Head of caudate nucleus (tissue), 42 donors: ENCODE measurements around the gene MAST3.

Source experiments
- DNase-seq, 42 donors: peaks; one replicate each; pipeline versions ENCODE4 v3.0.0 to v3.0.0-alpha.2; 2020 to 2021; ENCODE audit warnings: mixed read lengths in 7 of 42
- intact Hi-C: fragments of 100-400 bp; cut with DNase I; formaldehyde crosslinking; loops from one replicate; pipeline ENCODE4 v1.15.0; 2022

The MAST3 gene

DNA sequence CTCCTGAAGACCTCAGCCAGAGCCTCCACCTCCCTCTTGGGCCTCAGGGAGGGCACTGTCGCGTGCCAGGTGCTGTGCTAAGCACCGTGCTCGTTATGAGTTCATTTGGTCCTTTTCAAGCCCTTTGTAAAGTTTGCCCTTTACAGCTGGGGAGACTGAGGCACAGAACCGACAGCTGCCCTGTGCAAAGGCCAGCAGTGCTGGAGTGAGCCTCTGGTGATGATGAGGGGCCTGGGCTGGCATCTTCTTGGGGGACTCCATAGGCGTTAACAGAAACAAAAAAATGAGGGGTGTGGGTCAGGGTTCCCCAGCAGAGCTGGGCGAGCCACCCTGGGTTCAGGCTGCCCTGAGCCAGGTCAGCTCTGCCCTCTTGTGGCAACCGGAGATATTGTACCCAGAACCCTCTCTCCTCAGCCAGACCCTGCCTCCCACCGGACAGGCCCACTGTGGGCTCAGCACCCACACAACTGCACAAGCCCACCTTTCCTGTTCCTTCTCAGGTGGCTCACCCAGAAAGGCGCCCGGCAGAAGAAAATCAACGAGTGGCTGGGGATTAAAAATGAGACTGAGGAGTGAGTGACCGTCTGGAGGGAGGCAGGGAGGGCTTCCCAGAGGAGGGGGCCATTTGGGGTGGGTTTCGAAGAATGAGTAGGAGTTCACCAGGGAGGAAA is 70.5 kb downstream of the MAST3 start:
- intact Hi-C loops: no loop called here
- DNase-seq: peak in 29 of 42 donors; percentile 37 to 83 (median 63)

DNA sequence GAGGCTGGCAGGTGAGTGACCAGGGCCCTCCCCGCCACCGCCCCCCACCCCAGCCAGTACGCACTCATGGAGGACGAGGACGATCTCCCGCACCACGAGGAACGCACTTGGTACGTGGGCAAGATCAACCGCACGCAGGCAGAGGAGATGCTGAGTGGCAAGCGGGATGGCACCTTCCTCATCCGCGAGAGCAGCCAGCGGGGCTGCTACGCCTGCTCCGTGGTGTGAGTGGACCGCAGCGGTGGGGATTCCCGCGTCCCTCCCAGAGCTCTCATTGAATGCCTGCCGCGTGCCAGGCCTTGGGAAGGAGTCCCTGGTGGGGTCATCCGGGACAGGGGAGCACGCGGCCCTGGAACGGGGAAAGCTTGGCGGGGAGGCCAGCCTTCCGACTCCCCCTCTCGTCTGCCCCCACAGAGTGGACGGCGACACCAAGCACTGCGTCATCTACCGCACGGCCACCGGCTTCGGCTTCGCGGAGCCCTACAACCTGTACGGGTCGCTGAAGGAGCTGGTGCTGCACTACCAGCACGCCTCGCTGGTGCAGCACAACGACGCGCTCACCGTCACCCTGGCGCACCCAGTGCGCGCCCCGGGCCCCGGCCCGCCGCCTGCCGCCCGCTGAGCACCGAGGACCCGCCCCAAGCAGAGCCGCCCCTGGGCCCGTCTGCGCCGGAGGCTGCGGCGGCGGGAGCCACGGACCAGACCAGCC is 71.2 kb downstream of the MAST3 start:
- no peak for DNase-seq
- intact Hi-C loops: no loop called here

- DNase-seq: peak in 5 of 42 donors; percentile 15 to 58 (median 37)
- intact Hi-C loops: no loop called here
Observed at GRCh38 chr19:18170714-18171255, 73.2 kb downstream of the MAST3 start.

GRCh38 chr19:18171605-18172327 is 74.2 kb downstream of the MAST3 start:
- DNase-seq: no peak

GRCh38 chr19:18172331-18173053 is 74.9 kb downstream of the MAST3 start:
- no peak for DNase-seq
- intact Hi-C loops: no loop called here

More at GRCh38 chr19:18171605-18172327, 74.2 kb downstream of the MAST3 start:
- intact Hi-C loops: no loop called here

GRCh38 chr19:18173054-18173571 is 75.5 kb downstream of the MAST3 start:
- intact Hi-C loops: no loop called here
- peak in 6 of 42 donors; percentile 35 to 70 (median 49) for DNase-seq

DNA sequence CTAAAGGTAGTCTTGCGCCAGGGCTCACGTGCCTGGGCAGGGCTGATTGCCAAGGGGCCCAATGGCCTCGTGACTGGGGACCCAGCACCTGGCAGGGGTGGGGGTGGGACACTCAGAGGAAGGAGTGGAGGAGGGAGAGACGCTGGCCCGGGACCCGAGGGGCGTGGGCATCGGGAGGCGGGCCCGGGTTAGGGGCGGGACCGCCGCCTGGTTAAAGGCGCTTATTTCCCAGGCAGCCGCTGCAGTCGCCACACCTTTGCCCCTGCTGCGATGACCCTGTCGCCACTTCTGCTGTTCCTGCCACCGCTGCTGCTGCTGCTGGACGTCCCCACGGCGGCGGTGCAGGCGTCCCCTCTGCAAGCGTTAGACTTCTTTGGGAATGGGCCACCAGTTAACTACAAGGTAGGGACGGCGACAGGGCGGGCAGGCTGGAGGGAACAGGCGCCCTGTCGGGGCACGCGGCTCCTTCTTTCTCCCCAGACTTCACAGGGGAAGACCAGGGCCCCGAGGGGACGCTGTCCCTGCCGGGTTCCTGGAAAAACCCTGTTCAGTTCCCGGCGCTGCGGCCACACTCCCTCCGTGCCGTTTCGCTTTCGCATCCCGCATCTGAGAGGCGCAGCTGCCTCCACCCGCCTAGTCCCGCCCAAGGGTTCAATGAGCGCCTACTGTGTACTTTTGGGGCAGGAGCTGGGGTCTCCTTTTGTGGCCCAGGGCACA is 76.2 kb downstream of the MAST3 start, which contains the start of gene IFI30:
Gene IFI30, plus strand, starts transcription at position 242 of the 717 bp plus-strand sequence. Its CDS starts 29 bp downstream, at position 271.
- peak in 26 of 42 donors; percentile 35 to 75 (median 54) for DNase-seq

DNA sequence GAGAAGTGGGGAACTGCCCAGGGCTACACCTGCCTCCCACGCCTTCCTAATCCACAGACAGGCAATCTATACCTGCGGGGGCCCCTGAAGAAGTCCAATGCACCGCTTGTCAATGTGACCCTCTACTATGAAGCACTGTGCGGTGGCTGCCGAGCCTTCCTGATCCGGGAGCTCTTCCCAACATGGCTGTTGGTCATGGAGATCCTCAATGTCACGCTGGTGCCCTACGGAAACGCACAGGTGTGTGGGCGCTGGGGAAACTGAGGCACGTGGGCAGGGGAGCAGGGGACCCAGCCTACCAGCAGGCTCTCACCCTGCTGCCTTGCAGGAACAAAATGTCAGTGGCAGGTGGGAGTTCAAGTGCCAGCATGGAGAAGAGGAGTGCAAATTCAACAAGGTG is 77.4 kb downstream of the MAST3 start:
- intact Hi-C loops: no loop called here
- DNase-seq: no peak

More for the DNA sequence above, 76.2 kb downstream of the MAST3 start, which contains the start of gene IFI30:
- intact Hi-C loops: no loop called here

GRCh38 chr19:18176367-18177310 is 79.1 kb downstream of the MAST3 start:
- DNase-seq: no peak
- intact Hi-C loops: no loop called here

GRCh38 chr19:18179957-18180356 is 82.4 kb downstream of the MAST3 start:
- DNase-seq: no peak
- intact Hi-C loops: no loop called here

GRCh38 chr19:18183529-18183928 is 86.0 kb downstream of the MAST3 start:
- intact Hi-C loops: no loop called here
- DNase-seq: no peak

DNA sequence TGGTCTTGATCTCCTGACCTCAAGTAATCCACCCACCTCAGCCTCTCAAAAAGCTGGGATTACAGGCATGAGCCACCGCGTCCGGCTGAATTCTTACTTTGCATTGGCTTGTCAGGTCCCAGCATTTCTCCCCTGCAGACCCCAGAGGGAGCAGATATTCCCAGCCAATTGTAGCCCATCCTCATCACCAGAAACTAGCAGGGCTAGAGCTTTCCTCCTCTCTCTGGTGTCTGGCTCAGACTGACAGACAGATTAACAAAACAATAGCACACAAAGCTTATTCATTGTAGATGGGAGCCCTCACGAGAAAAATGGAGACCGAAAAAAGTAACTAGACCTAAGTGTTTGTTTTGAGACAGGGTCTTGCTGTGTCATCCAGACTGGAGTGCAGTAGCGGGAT is 88.0 kb downstream of the MAST3 start:
- DNase-seq: no peak
- intact Hi-C loops: no loop called here

DNA sequence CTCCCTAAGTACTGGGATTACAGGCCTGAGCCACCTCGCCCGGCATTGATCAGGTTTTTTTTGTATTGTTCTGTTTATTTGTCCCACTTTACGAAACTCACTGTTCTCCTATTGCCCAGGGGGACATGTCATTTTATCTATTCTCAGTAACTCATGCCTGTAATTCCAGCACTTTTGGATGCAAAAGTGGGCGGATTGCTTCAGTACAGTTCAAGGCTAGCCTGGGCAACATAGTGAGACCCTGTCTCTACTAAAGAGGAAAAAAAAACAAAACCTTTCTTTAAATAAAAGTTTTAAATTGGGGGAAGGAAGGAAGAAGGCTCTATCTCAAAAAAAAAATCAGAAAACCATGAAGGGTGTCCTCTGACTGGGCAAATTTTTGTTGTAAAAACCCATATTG is 92.7 kb downstream of the MAST3 start:
- no peak for DNase-seq
- intact Hi-C loops: no loop called here

GRCh38 chr19:18191640-18192062 is 94.1 kb downstream of the MAST3 start:
- intact Hi-C loops: no loop called here
- DNase-seq: no peak

GRCh38 chr19:18192673-18193387 is 95.3 kb downstream of the MAST3 start, which contains the start of gene MPV17L2:
MPV17L2 (plus strand) TSS chr19:18193218; CDS start chr19:18193282, 64 bp downstream.
- peak; percentile 99 to 100 (median 100) for DNase-seq
- intact Hi-C loops: no loop called here
